NCI-H2081 treated with DMSO at 0.1 percent for 48 hours (cell line): ENCODE results near the gene GBP6.
"Not testable (repeated sequence)": the region's sequence is repeated elsewhere in the genome, so short reads cannot be mapped to it uniquely, and the experiment has no call there.

Experiments
- DNase-seq: peaks from one replicate; lab custom pipeline; 2025; lab: John Stamatoyannopoulos, UW

Gene GBP6

GRCh38 chr1:89373810-89374209, 10.0 kb downstream of the GBP6 start:
- DNase-seq = not testable (repeated sequence)

GRCh38 chr1:89378001-89378400, 14.1 kb downstream of the GBP6 start:
- DNase-seq = no peak

GRCh38 chr1:89381618-89382017, 17.8 kb downstream of the GBP6 start:
- DNase-seq = no peak

- no peak for DNase-seq
These were observed 18.6 kb downstream of the GBP6 start for GRCh38 chr1:89382479-89382878.

GRCh38 chr1:89383185-89383584, 19.3 kb downstream of the GBP6 start:
- no peak for DNase-seq

GRCh38 chr1:89390707-89391106, 26.8 kb downstream of the GBP6 start:
- no peak for DNase-seq

- no peak for DNase-seq
These were observed 27.8 kb downstream of the GBP6 start for GRCh38 chr1:89391686-89392085.

GRCh38 chr1:89394851-89395250, 31.0 kb downstream of the GBP6 start:
- no peak for DNase-seq

GRCh38 chr1:89396902-89397301, 33.0 kb downstream of the GBP6 start:
- no peak for DNase-seq

GRCh38 chr1:89405275-89405929, 41.5 kb downstream of the GBP6 start:
- no peak for DNase-seq

GRCh38 chr1:89407360-89407759, 43.5 kb downstream of the GBP6 start:
- no peak for DNase-seq

- not testable (repeated sequence) for DNase-seq
These were observed 43.9 kb downstream of the GBP6 start for GRCh38 chr1:89407768-89408167.

- no peak for DNase-seq
These were observed 61.2 kb downstream of the GBP6 start for GRCh38 chr1:89425056-89425455.

GRCh38 chr1:89429062-89429461, 65.2 kb downstream of the GBP6 start:
- no peak for DNase-seq

- not testable (repeated sequence) for DNase-seq
These were observed 65.8 kb downstream of the GBP6 start for GRCh38 chr1:89429681-89430080.

- DNase-seq = no peak
These were observed 69.6 kb downstream of the GBP6 start for GRCh38 chr1:89433421-89433820.

GRCh38 chr1:89434058-89434780, 70.4 kb downstream of the GBP6 start:
- DNase-seq = not testable (repeated sequence)
